ENCODE data around the gene JAG1. TPM values are rescaled to one million over a fixed set of nuclear protein-coding genes. Genes with fewer than 3 reads are reported as not detected.

Gene JAG1
- total RNA-seq, 4 donors from 2014 or later = 93.1 to 133 (median 112) TPM

DNA sequence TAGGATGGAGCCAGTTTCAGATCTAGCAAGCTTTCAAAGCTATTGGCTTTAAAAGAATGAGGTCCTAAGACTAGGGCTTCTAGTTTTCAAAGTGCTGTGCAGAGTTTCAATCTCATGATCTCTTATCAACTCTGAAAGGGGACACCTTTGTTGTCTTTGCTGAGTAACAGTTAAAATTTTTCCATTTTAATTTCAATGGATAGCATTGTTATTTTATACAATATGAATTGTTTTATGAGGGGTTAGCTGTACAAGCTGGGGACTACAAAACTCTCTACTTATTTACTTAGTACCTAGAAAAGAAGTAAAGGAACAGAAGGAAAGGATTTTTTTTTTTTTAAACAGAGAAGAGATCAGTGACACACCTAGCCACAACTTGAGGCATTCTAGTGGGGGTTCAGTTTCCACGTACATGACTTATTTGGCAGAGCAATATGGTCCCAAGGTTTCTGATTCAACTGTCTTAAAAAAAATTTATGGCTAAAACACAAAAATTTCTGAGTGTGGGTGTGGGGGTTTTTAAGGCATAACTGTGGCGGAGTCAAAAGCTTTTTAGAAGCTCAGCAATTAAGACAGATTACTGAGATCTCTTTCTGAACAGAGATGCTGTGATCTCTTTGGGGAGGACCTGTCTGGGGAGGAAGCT, 46.1 kb upstream of the JAG1 start:
- no peak for TF ChIP-seq EP300 (IDR thresholded peaks at IDR 0.05)
- no peak for TF ChIP-seq CTCF (IDR thresholded peaks at IDR 0.05)
- TF ChIP-seq POLR2A (IDR thresholded peaks at IDR 0.05) = no peak
- Histone ChIP-seq H3K27me3 (no peaks in the 10 kb centered on the region), H3K4me3 (no peak overlapping the region), H3K27ac (peak overlapping the region in 1 of 4 donors; percentile 17), H3K9me3 (no peaks in the 10 kb centered on the region), H3K36me3 (no peaks in the 10 kb centered on the region), H3K4me1 (peaks cover 0 to 3% (median 0%) of the 10 kb centered on the region in 4 donors)
- WGBS, 2 donors = 59 to 64% methylated on average over 2 of the region's 2 CpGs
- DNase-seq (ENCODE audit: low spot score in 2 of 2) = no peak

DNA sequence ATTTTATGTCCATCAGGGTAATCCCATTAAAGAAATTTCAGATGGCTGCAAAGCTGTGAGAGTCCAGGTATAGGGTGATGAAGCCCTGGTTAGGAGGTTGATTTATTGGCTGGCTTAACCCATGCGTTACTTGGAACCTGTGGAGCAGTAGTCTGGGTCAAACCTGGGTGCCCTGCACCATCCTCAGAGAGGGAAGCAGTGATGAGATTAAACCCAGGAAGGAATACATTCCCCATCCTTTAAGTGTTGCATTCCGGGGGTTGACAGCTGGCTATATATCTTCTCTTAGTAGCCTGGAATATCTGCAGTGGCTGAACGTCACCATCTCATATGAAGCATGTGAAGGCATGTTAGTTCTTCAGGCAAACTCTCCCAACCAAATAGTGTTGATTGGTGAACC, 44.9 kb upstream of the JAG1 start:
- 93% methylated on average over 3 of the region's 3 CpGs for WGBS, 2 donors
- DNase-seq (ENCODE audit: low spot score in 2 of 2) = no peak
- no peak overlapping the region for H3K27ac ChIP-seq
- no peak overlapping the region for H3K4me3 ChIP-seq
- no peaks in the 10 kb centered on the region for H3K27me3 ChIP-seq
- H3K9me3 ChIP-seq = no peaks in the 10 kb centered on the region
- no peaks in the 10 kb centered on the region for H3K36me3 ChIP-seq
- H3K4me1 ChIP-seq = peaks cover 0 to 3% (median 0%) of the 10 kb centered on the region in 4 donors
- TF ChIP-seq POLR2A (IDR thresholded peaks at IDR 0.05) (no peak), CTCF (IDR thresholded peaks at IDR 0.05) (no peak), EP300 (IDR thresholded peaks at IDR 0.05) (no peak)

- Histone ChIP-seq H3K27me3 (no peaks in the 10 kb centered on the region), H3K27ac (no peak overlapping the region), H3K4me1 (peaks cover 0 to 3% (median 0%) of the 10 kb centered on the region in 4 donors), H3K36me3 (no peaks in the 10 kb centered on the region), H3K4me3 (no peak overlapping the region), H3K9me3 (no peaks in the 10 kb centered on the region)
- TF ChIP-seq POLR2A (IDR thresholded peaks at IDR 0.05) (no peak), CTCF (IDR thresholded peaks at IDR 0.05) (no peak), EP300 (IDR thresholded peaks at IDR 0.05) (no peak)
- DNase-seq (ENCODE audit: low spot score in 2 of 2) = no peak
Observed at GRCh38 chr20:10716855-10717254, 43.1 kb upstream of the JAG1 start.

- no peak for TF ChIP-seq POLR2A (IDR thresholded peaks at IDR 0.05)
- TF ChIP-seq CTCF (IDR thresholded peaks at IDR 0.05) = no peak
- TF ChIP-seq EP300 (IDR thresholded peaks at IDR 0.05) = no peak
- Histone ChIP-seq H3K27me3 (no peaks in the 10 kb centered on the region), H3K4me3 (no peak overlapping the region), H3K27ac (no peak overlapping the region), H3K9me3 (no peaks in the 10 kb centered on the region), H3K4me1 (peaks cover 0 to under 1% (median 0%) of the 10 kb centered on the region in 4 donors), H3K36me3 (no peaks in the 10 kb centered on the region)
- DNase-seq (ENCODE audit: low spot score in 2 of 2) = no peak
- 55 to 56% methylated on average over 2 of the region's 2 CpGs for WGBS, 2 donors
Observed at GRCh38 chr20:10715035-10715434, 41.2 kb upstream of the JAG1 start.

GRCh38 chr20:10714236-10714975, 40.6 kb upstream of the JAG1 start:
- Histone ChIP-seq H3K36me3 (no peaks in the 10 kb centered on the region), H3K27me3 (no peaks in the 10 kb centered on the region), H3K4me1 (no peaks in the 10 kb centered on the region), H3K9me3 (no peaks in the 10 kb centered on the region), H3K27ac (no peak overlapping the region), H3K4me3 (no peak overlapping the region)
- TF ChIP-seq EP300 (IDR thresholded peaks at IDR 0.05) (no peak), CTCF (IDR thresholded peaks at IDR 0.05) (no peak), POLR2A (IDR thresholded peaks at IDR 0.05) (no peak)
- DNase-seq (ENCODE audit: low spot score in 2 of 2) = no peak
